GM19324 (cell line): ENCODE results near the gene E2F8.

Source experiments
- ATAC-seq: cut with Tn5 transposase; IDR thresholded peaks from one replicate; pipeline ENCODE4 v1.9.1; 2021; ENCODE audit warnings: mild to moderate bottlenecking, moderate library complexity; ENCODE audit not compliant: unreplicated experiment, low FRiP score

The E2F8 gene

DNA sequence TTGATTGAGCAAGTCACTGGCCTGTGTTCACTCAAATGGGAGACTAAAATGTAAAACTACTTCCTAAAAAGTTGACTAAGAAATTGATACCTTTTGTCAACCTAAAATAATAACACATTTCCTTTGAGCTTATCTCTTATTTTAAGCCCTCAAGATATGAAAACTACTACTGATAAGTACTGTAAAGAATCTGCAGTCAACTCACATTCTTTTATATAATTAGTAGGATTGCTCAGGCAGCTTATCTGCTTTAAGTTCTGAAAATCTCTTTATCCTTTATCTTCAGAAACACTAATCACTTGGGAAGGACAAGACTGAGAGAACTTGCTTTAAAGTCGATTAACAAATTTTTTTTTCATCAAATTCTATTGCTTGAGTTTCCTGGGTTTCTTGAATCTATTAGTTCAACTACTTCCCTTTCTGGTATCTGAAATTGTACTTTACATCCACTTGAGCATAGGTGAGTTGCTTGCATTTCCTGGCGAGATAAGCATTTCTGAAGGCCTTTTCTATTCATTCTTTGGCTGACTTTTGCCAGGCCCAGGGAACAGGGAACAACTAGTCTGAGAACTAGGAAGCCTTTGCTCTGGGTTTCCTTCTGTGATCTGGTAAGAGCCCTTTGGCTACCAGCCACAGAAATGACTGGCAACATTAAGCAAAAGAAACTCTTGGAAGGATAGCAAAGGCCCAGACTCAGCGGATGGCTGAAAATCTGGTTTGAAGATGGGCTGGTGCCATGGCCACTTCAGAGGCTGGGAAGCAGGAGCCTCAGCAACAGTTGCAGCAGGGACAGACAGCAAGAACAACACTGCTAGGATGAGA, 19.6 kb downstream of the E2F8 start:
- ATAC-seq = no peak

DNA sequence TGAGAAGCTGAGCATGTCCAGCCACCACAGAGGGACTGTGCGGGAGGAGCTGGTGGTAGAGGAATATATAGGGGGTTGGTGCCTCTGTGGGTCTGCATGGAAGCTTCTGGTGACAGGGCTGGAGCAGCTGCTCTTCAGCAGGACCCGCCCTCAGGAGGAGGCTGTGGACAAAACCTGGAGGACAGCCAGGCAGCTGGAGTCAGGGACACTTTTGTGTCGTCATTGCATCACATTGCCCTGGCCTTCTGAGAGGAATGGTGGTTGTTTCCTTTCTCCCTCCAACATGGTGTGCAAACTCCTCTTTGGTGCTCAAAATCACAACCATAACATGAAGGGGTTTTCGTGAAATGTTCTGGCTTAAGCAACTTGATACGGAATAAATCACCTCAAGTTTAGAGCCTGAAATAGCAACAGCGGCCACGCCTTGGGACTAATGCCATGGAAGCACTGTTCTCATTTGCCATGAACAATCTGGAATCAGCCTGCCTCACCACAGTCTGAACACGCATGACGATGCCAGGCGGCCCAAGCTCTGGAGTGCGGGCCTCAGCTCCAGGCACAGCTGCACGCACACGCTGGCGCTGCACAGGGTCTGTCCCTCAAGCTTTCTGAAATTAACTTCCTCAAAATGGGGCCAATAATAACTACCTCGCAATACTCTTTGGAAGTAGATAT, 21.8 kb downstream of the E2F8 start:
- no peak for ATAC-seq

DNA sequence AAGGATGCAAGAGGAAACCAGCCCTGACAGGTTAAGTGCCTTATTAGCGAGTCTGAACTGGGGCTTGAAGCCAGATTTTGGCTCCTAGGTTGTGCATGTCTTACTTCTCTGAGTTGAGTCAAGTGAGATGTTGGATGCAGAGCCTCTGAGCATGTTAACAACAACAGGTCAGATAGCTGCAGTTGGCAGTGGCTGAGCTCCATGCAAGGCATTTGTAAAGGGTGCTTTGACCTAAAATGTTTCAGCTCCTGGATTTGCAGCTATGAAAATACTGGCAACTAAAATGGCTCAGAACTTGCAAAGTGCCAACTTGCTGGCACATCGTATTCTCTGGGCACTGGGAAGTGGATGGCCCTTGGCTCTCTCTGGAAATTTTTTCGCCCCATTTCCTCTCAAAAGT, 22.5 kb downstream of the E2F8 start:
- ATAC-seq = no peak

DNA sequence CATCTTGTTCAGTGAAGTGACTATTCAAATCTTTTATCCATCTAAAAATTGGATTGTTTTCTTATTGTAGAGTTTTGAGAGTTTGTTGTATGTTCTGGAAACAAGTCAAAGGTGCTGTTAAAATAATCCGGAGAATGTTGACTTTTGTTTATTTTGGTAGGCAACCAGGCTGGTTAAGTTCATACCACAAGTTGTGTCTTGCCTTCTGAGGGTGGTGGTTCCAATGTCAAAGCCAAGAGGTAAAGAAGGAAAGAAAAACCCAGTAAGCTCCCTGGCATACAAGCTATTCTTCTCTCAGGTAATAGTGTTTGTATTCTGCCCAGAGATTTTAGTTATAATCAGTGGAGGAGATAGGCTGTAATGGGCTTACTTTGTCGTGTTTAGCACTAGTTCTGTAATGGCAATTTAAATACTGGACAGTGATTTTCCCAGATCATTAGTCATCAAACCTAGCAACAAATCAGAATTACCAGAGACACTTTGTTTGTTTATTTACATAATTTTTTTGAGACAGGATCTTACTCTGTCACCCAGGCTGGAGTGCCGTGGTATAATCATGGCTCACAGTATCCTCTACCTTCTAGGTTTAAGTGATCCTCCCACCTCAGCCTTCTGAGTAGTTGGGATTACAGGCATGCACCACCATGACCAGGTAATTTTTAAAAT, 23.9 kb downstream of the E2F8 start:
- ATAC-seq = no peak

DNA sequence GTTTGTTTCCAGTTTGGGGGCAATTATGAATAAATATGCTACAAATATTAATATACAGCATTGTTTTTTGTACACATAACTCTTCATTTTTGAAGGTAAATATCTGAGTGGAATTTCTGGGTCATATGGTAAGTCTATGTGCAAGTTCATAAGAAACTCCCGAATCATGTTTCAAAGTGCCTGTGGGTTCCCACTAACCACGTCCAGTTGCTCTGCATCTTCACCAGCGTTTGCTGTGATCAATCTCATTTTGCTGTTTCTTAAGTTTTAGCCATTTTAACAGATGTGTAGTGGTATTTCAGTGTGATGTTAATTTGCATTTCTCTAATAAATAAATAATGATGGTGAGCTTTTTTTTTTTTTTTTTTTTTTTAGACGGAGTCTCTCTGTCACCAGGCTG, 24.7 kb downstream of the E2F8 start:
- ATAC-seq = no peak

DNA sequence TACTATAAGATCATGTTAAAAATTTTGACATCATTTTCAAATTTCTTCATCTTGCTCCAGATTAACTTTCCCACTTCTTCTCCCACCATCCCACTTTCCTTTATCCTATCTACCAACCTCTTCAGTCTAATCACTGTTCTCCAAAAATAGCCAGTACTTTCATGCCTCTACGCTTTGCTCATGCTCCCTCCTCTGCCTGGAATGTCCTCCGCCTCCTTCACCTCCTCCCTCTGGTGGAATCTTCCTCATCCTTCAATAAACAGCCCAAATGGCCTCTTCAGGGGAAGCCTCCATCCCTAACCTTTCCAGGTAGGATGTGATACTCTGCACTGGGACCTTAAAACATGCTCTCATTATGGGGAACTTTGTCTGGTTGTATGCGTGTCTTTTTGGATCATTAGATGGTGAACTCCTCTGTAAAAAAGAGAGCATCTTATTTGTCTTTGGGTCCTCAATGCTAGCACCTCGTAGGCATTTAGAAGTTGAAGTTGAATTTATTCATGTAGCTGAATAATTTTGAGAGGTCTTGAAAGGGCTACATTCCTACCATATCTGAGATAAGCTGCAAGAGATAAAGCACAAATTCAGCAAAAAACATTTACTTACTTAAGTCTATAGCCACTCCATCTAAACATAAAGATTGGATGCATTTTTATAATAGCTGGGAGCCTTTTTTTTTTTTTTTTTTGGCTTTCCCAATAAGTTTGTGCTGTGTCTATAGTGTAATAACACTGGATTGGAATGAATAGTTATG, 31.0 kb downstream of the E2F8 start:
- no peak for ATAC-seq

DNA sequence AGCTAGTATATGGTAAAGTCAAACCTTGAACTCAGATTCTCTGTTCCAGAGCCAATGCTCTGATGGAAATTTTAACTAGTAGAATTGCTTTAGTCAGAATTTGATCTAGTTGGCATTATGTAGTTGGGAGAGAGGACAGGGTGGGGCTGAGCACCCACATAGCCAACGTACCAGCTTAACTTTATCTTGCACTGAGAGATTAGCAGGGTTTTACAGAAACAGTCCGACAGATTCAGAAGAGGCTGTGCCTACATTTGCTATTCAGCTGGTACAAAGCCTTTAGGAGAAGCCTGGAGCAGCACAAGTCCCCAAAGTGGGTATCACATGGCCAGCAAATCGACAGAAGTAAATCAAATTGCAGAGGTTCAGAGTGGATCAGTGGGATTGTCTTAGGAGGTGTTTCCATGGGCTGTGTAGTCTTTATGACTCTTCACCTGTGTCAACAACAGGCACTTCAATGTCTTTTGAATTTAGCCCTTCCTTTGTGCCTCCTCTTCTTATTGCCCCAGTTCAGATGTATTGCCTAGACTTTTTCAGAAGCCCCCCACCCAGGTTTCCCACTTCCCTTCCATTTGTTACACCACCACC, 31.7 kb downstream of the E2F8 start:
- ATAC-seq = no peak

DNA sequence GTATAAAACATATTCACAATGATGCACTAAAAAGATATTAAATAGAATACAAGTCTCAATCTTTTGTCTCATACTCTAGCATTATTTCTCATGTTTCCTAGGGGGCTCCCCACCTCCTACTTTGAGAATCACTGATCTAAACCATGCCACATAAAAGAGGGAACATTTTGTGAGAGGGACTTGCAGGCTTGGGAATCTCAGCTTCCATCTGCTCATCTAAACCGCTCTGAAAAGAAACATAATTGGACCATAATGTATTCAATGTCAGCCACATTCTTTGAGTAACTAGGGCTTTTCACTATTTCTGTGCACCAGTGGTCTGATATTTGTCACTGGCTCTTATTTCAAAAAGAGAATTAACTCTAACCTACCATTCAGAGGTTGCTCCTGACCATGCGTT, 32.6 kb downstream of the E2F8 start:
- no peak for ATAC-seq

DNA sequence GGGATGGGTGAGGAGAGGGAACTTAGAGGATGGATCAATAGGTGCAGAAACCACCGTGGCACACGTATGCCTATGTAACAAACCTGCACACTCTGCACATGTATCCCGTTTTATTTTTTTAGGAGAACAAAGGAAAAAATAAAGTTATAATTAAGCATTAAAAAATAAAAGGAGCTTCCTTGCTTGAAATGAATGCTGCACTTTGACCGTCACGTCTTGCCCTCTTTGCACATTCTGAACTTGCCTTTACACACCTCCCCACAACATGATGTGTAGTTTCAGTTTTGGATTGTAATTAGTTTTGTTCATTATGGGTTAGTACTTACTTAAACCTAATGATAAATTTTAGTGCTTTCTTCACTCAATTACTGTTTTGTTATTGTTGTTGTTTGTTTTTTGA, 35.9 kb downstream of the E2F8 start:
- no peak for ATAC-seq

DNA sequence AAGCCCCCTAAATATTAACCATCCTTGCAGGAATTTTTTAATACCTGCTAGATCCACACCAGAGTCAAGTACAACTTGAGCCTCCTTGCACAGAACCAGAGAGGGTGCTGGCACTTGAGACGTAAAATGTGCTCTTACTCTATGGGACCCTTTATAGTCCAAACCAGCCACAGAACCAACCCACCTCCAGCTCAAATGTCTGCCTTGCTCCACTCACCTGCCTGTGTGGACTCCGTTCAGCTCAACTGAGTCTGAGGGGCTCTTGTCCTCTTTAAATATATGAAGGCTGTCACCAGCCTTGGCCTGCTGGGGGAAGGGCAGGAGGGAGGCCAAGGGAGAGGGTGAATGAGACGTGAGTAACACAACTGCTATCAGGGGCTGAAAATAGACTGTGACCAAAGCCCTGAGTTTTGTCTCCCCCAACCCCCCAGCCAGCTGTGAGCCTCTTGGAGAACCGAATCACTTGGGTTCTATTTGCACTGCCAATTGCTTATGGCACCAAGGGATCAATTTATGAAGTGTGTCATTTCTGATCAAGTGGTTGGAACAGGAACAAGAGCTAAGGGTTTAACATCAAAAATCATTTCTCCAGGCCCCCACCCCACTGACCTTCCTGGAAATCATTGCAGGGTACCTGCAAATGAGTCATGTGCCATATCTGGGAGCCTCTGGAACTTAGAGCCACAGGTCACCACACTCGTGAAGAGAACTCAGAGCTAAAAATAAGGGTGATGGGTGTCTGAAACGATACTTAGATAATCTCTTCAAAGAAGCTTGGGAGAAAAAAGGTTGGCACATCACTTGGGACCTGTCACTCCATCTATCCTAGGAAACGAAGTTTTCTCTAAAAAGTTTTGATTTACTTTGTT, 38.8 kb downstream of the E2F8 start, which contains the start of gene CSRP3:
Gene CSRP3, minus strand, starts transcription at position 247 of the 869 bp plus-strand sequence. CDS start 9,535 bp downstream, outside the sequence.
- ATAC-seq = no peak

DNA sequence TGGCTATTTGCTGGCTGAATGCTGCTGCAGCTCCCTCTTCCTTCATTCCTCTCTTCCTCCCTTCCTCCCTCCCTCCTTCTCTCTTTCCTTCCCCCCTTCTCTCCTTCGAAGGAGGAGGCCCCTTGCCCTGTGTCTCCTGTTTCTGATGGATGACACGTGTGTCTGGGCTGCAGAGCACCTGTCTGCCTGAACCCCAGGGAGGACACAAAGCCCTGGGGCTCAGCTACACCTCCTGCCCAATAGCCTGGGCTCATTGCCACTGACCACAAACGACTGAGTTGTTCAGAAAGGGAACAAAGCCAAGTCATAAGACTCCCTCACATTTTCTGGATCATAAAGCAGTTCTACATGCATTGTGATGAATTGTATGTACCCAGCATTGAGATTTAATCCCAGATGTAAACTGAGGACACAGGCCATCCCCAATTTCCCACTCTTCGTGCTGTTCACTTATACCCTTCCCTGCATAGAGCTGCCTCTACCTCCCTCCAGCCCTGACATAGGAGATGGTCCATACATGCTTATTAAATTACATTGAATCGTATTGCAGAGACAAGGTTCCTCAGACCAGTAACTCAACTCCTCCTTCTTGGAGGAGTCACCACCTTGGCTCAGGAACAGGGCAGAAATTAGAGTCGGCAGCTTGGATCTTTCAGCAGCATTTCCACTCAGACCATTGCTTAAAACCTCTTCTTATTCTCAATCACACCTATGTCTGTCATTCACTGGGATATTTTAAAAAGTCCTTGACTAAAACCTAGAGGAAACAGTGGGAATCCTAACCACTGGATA, 40.1 kb downstream of the E2F8 start:
- no peak for ATAC-seq

DNA sequence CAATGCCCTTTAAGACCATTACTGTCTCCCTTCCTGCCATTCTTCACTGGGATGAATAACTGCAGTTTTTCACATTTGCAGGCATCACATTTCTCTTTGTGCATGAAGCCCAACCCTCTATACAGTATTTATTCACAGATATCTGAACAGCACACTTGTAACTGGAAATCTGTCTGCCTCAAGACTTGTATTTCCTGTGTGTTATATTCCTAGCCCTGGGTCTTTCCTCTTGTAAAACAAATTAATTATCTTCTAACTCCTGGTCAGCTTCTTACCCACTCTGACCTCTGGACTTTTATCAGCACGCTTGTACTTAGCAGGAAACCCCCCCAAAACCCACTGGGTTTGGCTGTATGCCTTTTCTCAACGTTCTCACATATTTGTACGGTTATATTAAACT, 41.0 kb downstream of the E2F8 start:
- no peak for ATAC-seq

DNA sequence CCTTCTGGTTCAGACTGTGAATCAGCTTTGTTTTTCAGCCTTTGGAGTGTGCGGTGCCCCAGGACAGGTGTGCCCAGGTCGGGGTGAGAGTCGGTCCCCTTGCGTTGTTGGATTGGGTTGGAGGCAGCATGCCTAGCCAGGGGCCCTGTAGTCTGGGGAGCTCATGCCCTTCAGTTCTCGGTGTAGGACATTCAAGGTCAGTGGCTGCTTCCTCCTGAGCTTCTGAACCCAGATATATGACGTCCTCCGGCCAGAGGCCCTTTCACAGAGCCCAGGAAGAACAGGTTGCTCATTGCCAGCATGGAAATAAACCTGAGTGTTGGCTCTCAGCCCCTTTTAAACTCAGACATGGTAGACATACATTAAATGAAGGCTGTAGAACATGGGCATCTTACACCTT, 41.7 kb downstream of the E2F8 start:
- no peak for ATAC-seq

DNA sequence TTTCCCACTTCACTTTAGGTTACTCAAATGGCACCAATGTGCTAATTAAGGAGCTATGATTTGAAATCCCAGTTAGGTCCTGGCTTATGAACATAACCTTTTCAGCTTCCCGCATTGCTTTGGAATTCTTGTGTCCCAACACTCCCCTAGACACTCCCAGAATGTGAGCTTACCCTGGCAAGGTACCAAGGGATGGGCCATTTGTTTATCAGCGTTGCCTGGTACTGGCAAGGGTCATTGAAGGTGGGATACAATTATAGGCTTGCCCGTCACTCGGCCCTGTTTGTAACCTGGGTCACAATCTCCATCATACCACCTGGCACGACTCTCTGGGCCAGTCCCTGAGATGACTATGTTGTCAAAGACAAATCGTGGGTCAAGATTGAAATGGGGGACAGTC, 44.3 kb downstream of the E2F8 start:
- ATAC-seq = no peak

DNA sequence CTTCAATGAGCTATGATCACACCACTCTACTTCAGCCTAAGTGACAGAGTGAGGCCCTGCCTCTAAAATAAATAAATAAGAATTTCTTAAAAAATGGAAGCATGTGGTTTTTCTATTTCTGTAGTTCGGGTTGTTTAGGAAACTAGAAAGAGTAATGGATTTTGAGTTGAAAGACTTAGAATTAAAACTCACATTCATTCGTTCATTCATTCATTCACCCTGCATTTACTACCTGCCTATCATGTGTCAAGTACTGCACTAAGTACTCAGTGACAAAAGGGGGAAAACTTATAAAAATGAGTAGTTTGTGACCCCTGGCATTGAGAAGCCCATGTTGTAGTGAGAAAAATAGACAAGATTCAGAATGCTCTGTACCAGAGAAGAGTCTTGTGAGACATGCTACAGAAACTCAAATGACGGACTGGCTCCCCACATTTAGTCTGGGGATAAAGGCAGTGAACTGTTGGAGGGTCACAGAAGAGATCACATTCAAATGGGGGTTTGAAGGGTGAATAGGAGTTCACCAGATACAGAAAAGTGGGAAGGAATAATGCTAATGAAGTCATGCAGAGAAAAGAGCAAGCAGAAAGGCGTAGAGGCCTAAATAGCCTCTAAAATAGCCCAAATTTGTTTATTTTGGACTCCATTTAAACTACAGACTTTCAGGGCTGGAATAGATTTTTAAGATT, 46.0 kb downstream of the E2F8 start:
- no peak for ATAC-seq

DNA sequence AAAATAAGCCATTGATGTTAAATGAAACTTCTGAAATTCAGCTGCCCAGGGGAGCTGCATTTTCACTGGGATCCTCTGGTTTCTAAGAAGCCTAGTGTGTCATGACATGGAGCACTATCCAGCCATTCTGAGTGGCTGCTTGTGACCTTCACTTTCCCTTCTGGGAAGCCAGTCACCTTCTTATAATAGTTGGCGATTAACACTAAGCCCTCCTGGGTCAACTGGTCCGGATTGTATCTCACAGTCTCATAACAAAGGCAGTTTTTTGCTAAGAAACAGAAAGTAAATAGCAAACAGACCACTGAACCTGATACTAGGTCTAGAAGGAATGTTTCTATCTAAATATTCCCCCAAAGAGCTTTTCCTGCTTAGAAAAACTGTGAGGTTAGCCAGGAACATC, 46.8 kb downstream of the E2F8 start:
- no peak for ATAC-seq

DNA sequence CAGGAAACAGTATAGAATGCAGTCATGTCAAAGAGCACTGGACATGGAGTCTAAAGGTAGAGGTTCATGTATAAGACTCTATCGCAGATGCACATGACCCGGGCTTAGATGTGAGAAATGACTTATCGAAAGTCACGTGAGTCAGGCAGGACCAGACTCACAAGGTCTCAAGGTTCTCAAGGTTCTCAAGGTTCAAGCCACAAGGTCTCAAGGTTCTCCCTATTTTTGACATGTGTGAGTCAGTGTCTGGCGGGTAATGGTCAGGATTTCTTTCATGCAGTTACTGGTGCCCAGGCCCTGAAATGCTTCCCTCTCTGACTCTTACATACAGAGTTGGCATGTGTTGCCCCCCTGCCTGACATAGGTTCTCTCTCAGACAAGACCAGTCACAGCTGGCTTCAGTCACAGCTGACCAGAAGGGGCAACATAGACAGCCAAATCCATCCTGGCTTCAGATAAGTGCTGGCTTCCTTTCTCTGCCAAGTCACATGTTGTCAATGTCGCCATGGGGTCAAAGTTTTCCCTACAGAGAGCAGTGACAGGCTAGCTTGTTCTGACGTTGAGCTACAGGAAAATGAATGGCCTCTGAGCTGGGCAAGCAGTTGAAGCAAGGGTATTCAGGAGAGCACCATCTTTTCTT, 49.1 kb downstream of the E2F8 start:
- no peak for ATAC-seq

DNA sequence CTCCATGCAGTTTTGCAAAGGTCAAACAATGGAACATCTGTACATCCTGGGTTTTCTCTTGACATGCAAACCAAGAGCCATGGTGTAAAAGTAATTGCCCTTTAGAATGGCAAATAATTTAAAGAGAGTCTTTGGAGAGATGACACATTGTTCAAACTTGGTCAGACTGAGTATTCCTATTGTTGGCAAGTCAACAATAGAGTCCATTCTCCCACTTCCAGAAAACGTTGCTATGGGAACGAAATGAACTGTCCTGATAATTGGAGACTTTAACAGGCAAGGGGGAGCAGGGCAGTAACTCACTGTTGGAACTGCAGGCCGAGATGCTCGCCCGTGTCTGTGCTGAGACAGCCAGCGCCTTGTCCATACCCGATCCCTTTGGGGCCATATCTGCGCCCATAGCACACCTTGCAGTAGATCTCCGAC, 52.9 kb downstream of the E2F8 start:
- ATAC-seq = no peak
